ENCODE results near the gene GRM8.

GRM8 gene

GRCh38 chr7:127252778-127253280 lies at the start of gene GRM8:
GRM8 (minus strand) TSS chr7:127252941.
- no peak for DNase-seq

GRCh38 chr7:127290801-127291361 lies 38.1 kb upstream of the GRM8 start:
- DNase-seq = no peak

- DNase-seq = no peak
Measured at GRCh38 chr7:127290116-127290655, 37.4 kb upstream of the GRM8 start.

GRCh38 chr7:127287133-127287532 lies 34.4 kb upstream of the GRM8 start:
- no peak for DNase-seq

- no peak for DNase-seq
Measured at GRCh38 chr7:127270093-127270492, 17.4 kb upstream of the GRM8 start.

- DNase-seq = no peak
Measured at GRCh38 chr7:127266047-127266446, 13.3 kb upstream of the GRM8 start.

- DNase-seq = no peak
Measured at GRCh38 chr7:127264219-127264618, 11.5 kb upstream of the GRM8 start.

GRCh38 chr7:127258111-127258510 lies 5.4 kb upstream of the GRM8 start:
- peak; percentile 53 for DNase-seq

GRCh38 chr7:127257086-127257485 lies 4.3 kb upstream of the GRM8 start:
- DNase-seq = no peak

- no peak for DNase-seq
Measured at GRCh38 chr7:127256041-127256725, 3.4 kb upstream of the GRM8 start.

- DNase-seq = no peak
Measured at GRCh38 chr7:127254163-127254684, 1.5 kb upstream of the GRM8 start.

GRCh38 chr7:127253281-127254162 lies 781 bp upstream of the GRM8 start:
- peak; percentile 33 for DNase-seq

GRCh38 chr7:127252377-127252713 lies 396 bp downstream of the GRM8 start:
- no peak for DNase-seq

- DNase-seq = no peak
Measured at GRCh38 chr7:127251465-127252376, 1.0 kb downstream of the GRM8 start.

- no peak for DNase-seq
Measured at GRCh38 chr7:127251036-127251464, 1.7 kb downstream of the GRM8 start.

- no peak for DNase-seq
Measured at GRCh38 chr7:127250312-127251035, 2.3 kb downstream of the GRM8 start.

GRCh38 chr7:127245607-127246006 lies 7.1 kb downstream of the GRM8 start:
- peak; percentile 20 for DNase-seq

GRCh38 chr7:127245002-127245401 lies 7.7 kb downstream of the GRM8 start:
- DNase-seq = no peak

- DNase-seq = peak; percentile 0
Measured at GRCh38 chr7:127239814-127240213, 12.9 kb downstream of the GRM8 start.

GRCh38 chr7:127233630-127234029 lies 19.1 kb downstream of the GRM8 start:
- no peak for DNase-seq

- no peak for DNase-seq
Measured at GRCh38 chr7:127231415-127231814, 21.3 kb downstream of the GRM8 start.

All from OCI-M1 (cell line).